GM23338 (cell line): ENCODE measurements around the gene RER1. TPM values are rescaled to one million over a fixed set of nuclear protein-coding genes. Genes with fewer than 3 reads are reported as not detected.

Experiments used
- ATAC-seq: fragments of 200-7000 bp; cut with Tn5 transposase; 3 replicates; pipeline ENCODE4 v1.9.1; 2020
- DNase-seq: peaks from one replicate; pipeline ENCODE4 v3.0.0-alpha.2; 2015; ENCODE audit warnings: low spot score
- H2AFZ ChIP-seq: fragments of 200-600 bp; sonication (generic); 2 replicates; pipeline ENCODE4 v1.8.0; 2016; ENCODE audit warnings: antibody characterized with exemption, mild to moderate bottlenecking, moderate library complexity
- H3F3A ChIP-seq: fragments of 200-600 bp; sonication (generic); replicated peaks from 2 replicates; pipeline ENCODE4 v1.8.0; 2017; ENCODE audit warnings: antibody characterized with exemption, mixed run types, low read depth
- H3K27ac ChIP-seq: fragments of 200-600 bp; sonication (generic); 2 replicates; pipeline ENCODE4 v1.6.1; 2016; ENCODE audit warnings: low read depth
- H3K27me3 ChIP-seq: fragments of 200-600 bp; sonication (generic); 2 replicates; pipeline ENCODE4 v1.8.0; 2016; ENCODE audit warnings: mild to moderate bottlenecking, mixed run types, moderate library complexity; ENCODE audit not compliant: insufficient read depth
- H3K36me3 ChIP-seq: fragments of 200-600 bp; sonication (generic); 2 replicates; pipeline ENCODE4 v1.8.0; 2016; ENCODE audit warnings: mild to moderate bottlenecking; ENCODE audit not compliant: insufficient read depth
- H3K4me1 ChIP-seq: fragments of 200-600 bp; sonication (generic); 2 replicates; pipeline ENCODE4 v1.8.0; 2016; ENCODE audit warnings: mild to moderate bottlenecking, moderate library complexity; ENCODE audit not compliant: insufficient read depth
- H3K4me2 ChIP-seq: fragments of 200-600 bp; sonication (generic); 2 replicates; pipeline ENCODE4 v1.7.1; 2017; ENCODE audit warnings: mixed run types
- H3K4me3 ChIP-seq: fragments of 200-600 bp; sonication (generic); 2 replicates; pipeline ENCODE4 v1.6.1; 2016; ENCODE audit warnings: mixed run types
- H3K79me2 ChIP-seq: fragments of 200-600 bp; sonication (generic); replicated peaks from 2 replicates; pipeline ENCODE4 v1.8.0; 2017; ENCODE audit warnings: mild to moderate bottlenecking; ENCODE audit not compliant: insufficient read depth
- H3K9me2 ChIP-seq: fragments of 200-600 bp; sonication (generic); 2 replicates; pipeline ENCODE4 v1.8.0; 2017; ENCODE audit not compliant: insufficient read depth
- H4K20me1 ChIP-seq: fragments of 200-600 bp; sonication (generic); replicated peaks from 2 replicates; pipeline ENCODE4 v1.8.0; 2017; ENCODE audit warnings: mild to moderate bottlenecking; ENCODE audit not compliant: insufficient read depth
- H3K27ac Mint-ChIP-seq: 2 replicates; pipeline ENCODE4 v1.8.0; 2020; ENCODE audit warnings: inconsistent platforms, mild to moderate bottlenecking, moderate library complexity, mixed read lengths
- H3K27me3 Mint-ChIP-seq: 3 replicates; pipeline ENCODE4 v1.8.0; 2022; ENCODE audit warnings: low read depth, mild to moderate bottlenecking, moderate library complexity, mixed read lengths, inconsistent platforms; ENCODE audit not compliant: insufficient read depth, poor library complexity
- H3K36me3 Mint-ChIP-seq: 3 replicates; pipeline ENCODE4 v1.8.0; 2021; ENCODE audit warnings: low read depth, mild to moderate bottlenecking, inconsistent platforms, moderate library complexity, mixed read lengths
- H3K4me1 Mint-ChIP-seq: 3 replicates; pipeline ENCODE4 v1.8.0; 2020; ENCODE audit warnings: mild to moderate bottlenecking, inconsistent platforms, mixed read lengths
- H3K4me3 Mint-ChIP-seq: 3 replicates; pipeline ENCODE4 v1.8.0; 2021; ENCODE audit warnings: moderate library complexity, mild to moderate bottlenecking, inconsistent platforms, mixed read lengths
- H3K9me3 Mint-ChIP-seq: 3 replicates; pipeline ENCODE4 v1.8.0; 2020; ENCODE audit warnings: moderate library complexity, mild to moderate bottlenecking, inconsistent platforms, mixed read lengths
- EZH2 ChIP-seq: fragments of 200-600 bp; sonication (generic); IDR thresholded peaks from one replicate; pipeline ENCODE4 v1.8.0; 2017; ENCODE audit warnings: antibody characterized with exemption, mild to moderate bottlenecking, low read depth; ENCODE audit not compliant: unreplicated experiment
- EZH2phosphoT487 ChIP-seq: fragments of 200-600 bp; sonication (generic); IDR thresholded peaks from one replicate; pipeline ENCODE4 v1.8.1; 2018; ENCODE audit warnings: antibody characterized with exemption; ENCODE audit not compliant: unreplicated experiment
- JUNB ChIP-seq: IDR thresholded peaks from one replicate; pipeline ENCODE4 v1.6.1; 2016; ENCODE audit warnings: antibody characterized with exemption; ENCODE audit not compliant: unreplicated experiment
- NANOG ChIP-seq: IDR thresholded peaks from 2 replicates; pipeline ENCODE4 v1.6.1; 2016; ENCODE audit warnings: antibody characterized with exemption, borderline replicate concordance
- POLR2AphosphoS5 ChIP-seq: IDR thresholded peaks from 2 replicates; pipeline ENCODE4 v1.6.1; 2016; ENCODE audit warnings: antibody characterized with exemption, low read depth
- REST ChIP-seq: IDR thresholded peaks from one replicate; pipeline ENCODE4 v1.6.1; 2018; ENCODE audit warnings: antibody characterized with exemption; ENCODE audit not compliant: unreplicated experiment
- STAT1 ChIP-seq: IDR thresholded peaks from one replicate; pipeline ENCODE4 v1.6.1; 2016; ENCODE audit warnings: antibody characterized with exemption; ENCODE audit not compliant: unreplicated experiment
- ZNF114 ChIP-seq: fragments of 250-450 bp; sonication (Bioruptor Pico); IDR thresholded peaks from 2 replicates; pipeline ENCODE4 v1.5.0; 2020; ENCODE audit warnings: mild to moderate bottlenecking, moderate library complexity
- ZNF331 ChIP-seq: fragments of 250-450 bp; sonication (Bioruptor Pico); IDR thresholded peaks from 2 replicates; pipeline ENCODE4 v1.5.0; 2020; ENCODE audit warnings: low read depth, mild to moderate bottlenecking, moderate library complexity
- polyA plus RNA-seq: library from polyadenylated mRNA; unstranded; fragments of >200 nt; fragmentation: Nextera tagmentation; extraction: Ambion mirVana; gene quantifications from 2 replicates; pipeline ENCODE4 v1.2.1, GENCODE V29; 2016
- total RNA-seq: library from RNA; depleted of rRNA; stranded (reverse); fragments of >200 nt; shearing (Covaris generic); gene quantifications from 2 replicates; pipeline ENCODE4 v1.2.3, GENCODE V29; 2014
- TF ChIP-seq, protein P1 (sequence below): fragments of 250-450 bp; sonication (Bioruptor Pico); IDR thresholded peaks from 2 replicates; pipeline ENCODE4 v1.5.0; 2020; ENCODE audit warnings: mild to moderate bottlenecking, moderate library complexity

The RER1 gene
- total and polyA plus RNA-seq, 2 experiments from 2014 or later: 58.4 to 99.5 TPM

- TF ChIP-seq, protein P1, sequence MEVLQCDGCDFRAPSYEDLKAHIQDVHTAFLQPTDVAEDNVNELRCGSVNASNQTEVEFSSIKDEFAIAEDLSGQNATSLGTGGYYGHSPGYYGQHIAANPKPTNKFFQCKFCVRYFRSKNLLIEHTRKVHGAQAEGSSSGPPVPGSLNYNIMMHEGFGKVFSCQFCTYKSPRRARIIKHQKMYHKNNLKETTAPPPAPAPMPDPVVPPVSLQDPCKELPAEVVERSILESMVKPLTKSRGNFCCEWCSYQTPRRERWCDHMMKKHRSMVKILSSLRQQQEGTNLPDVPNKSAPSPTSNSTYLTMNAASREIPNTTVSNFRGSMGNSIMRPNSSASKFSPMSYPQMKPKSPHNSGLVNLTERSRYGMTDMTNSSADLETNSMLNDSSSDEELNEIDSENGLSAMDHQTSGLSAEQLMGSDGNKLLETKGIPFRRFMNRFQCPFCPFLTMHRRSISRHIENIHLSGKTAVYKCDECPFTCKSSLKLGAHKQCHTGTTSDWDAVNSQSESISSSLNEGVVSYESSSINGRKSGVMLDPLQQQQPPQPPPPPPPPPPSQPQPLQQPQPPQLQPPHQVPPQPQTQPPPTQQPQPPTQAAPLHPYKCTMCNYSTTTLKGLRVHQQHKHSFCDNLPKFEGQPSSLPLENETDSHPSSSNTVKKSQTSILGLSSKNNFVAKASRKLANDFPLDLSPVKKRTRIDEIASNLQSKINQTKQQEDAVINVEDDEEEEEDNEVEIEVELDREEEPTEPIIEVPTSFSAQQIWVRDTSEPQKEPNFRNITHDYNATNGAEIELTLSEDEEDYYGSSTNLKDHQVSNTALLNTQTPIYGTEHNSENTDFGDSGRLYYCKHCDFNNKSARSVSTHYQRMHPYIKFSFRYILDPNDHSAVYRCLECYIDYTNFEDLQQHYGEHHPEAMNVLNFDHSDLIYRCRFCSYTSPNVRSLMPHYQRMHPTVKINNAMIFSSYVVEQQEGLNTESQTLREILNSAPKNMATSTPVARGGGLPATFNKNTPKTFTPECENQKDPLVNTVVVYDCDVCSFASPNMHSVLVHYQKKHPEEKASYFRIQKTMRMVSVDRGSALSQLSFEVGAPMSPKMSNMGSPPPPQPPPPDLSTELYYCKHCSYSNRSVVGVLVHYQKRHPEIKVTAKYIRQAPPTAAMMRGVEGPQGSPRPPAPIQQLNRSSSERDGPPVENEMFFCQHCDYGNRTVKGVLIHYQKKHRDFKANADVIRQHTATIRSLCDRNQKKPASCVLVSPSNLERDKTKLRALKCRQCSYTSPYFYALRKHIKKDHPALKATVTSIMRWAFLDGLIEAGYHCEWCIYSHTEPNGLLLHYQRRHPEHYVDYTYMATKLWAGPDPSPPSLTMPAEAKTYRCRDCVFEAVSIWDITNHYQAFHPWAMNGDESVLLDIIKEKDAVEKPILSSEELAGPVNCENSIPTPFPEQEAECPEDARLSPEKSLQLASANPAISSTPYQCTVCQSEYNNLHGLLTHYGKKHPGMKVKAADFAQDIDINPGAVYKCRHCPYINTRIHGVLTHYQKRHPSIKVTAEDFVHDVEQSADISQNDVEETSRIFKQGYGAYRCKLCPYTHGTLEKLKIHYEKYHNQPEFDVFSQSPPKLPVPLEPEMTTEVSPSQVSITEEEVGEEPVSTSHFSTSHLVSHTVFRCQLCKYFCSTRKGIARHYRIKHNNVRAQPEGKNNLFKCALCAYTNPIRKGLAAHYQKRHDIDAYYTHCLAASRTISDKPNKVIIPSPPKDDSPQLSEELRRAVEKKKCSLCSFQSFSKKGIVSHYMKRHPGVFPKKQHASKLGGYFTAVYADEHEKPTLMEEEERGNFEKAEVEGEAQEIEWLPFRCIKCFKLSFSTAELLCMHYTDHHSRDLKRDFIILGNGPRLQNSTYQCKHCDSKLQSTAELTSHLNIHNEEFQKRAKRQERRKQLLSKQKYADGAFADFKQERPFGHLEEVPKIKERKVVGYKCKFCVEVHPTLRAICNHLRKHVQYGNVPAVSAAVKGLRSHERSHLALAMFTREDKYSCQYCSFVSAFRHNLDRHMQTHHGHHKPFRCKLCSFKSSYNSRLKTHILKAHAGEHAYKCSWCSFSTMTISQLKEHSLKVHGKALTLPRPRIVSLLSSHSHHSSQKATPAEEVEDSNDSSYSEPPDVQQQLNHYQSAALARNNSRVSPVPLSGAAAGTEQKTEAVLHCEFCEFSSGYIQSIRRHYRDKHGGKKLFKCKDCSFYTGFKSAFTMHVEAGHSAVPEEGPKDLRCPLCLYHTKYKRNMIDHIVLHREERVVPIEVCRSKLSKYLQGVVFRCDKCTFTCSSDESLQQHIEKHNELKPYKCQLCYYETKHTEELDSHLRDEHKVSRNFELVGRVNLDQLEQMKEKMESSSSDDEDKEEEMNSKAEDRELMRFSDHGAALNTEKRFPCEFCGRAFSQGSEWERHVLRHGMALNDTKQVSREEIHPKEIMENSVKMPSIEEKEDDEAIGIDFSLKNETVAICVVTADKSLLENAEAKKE (CRISPR knock-in tag): no peak
- TF ChIP-seq ZNF331 (no peak), REST (no peak), ZNF114 (no peak)
Measured at GRCh38 chr1:2435746-2436355, 44.2 kb downstream of the RER1 start (continued).

DNA sequence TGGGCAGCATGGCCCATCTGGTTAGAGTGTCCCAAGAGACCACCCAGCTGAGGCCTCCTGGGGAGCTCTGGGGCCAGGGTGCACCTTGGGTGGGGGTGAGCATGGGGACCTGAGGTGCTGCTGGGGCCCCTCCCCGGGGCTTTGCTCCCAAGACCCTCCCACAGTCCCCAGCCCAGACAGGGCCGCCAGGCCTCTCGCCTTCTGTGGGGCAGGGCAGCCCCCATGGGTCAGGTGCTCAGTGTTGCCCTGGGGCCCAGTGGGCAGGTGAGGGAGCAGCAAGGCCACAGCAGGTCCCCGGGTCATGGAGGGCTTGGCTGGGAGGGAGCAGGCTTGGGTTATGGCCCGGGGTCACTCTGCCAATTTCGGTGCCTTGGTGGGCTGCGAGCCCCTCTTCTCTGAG, 45.2 kb downstream of the RER1 start:
- Histone ChIP-seq H4K20me1 (no peaks in the 10 kb centered on the region), H3K27me3 (no peaks in the 10 kb centered on the region), H3K36me3 (no peaks in the 10 kb centered on the region), H3K9me2 (no peaks in the 10 kb centered on the region), H2AFZ (no peak overlapping the region), H3F3A (no peaks in the 10 kb centered on the region), H3K79me2 (no peaks in the 10 kb centered on the region), H3K4me2 (no peak overlapping the region), H3K4me1 (no peaks in the 10 kb centered on the region), H3K27ac (no peak overlapping the region), H3K4me3 (no peak overlapping the region)
- H3K4me3 Mint-ChIP-seq: no peak overlapping the region
- peaks cover 2% of the 10 kb centered on the region for H3K27me3 Mint-ChIP-seq
- no peak overlapping the region for H3K27ac Mint-ChIP-seq
- DNase-seq (no peak), ATAC-seq (no peak)
- no peaks in the 10 kb centered on the region for H3K9me3 Mint-ChIP-seq
- H3K4me1 Mint-ChIP-seq: no peaks in the 10 kb centered on the region
- H3K36me3 Mint-ChIP-seq: no peaks in the 10 kb centered on the region
- TF ChIP-seq EZH2: no peak
- TF ChIP-seq NANOG: no peak
- no peak for TF ChIP-seq POLR2AphosphoS5
- TF ChIP-seq EZH2phosphoT487: no peak
- TF ChIP-seq STAT1: no peak
- TF ChIP-seq REST: no peak
- no peak for TF ChIP-seq JUNB
